ENCODE data around the gene TMEM150C.

GRCh38 chr4:82569727-82570126 lies 7.9 kb upstream of the TMEM150C start:
- TF ChIP-seq CTCF (IDR thresholded peaks at IDR 0.05; ENCODE audit: poor library complexity, severe bottlenecking) = no peak
- TF ChIP-seq EP300 (conservative IDR thresholded peaks at IDR 0.05; ENCODE audit: poor library complexity, severe bottlenecking) = no peak
- no peak for TF ChIP-seq EZH2 (IDR thresholded peaks at IDR 0.05; ENCODE audit: borderline replicate concordance, insufficient read depth, low read length, poor library complexity, severe bottlenecking)
- no peak for TF ChIP-seq RAD21 (conservative IDR thresholded peaks at IDR 0.05)
- no peak for TF ChIP-seq TAF1 (IDR thresholded peaks at IDR 0.05; ENCODE audit: low read depth)
- no peak for TF ChIP-seq REST (IDR thresholded peaks at IDR 0.05; ENCODE audit: borderline replicate concordance)
- no peak for TF ChIP-seq POLR2AphosphoS5 (IDR thresholded peaks at IDR 0.05)
- TF ChIP-seq MXI1 (conservative IDR thresholded peaks at IDR 0.05; ENCODE audit: poor library complexity, severe bottlenecking) = no peak

Measured in neural cell (in vitro differentiated cells).